B cell (primary cell): ENCODE results near the gene WNK2. TPM values are rescaled to one million over a fixed set of nuclear protein-coding genes. Genes with fewer than 3 reads are reported as not detected.

Source experiments
- ATAC-seq: fragments of 200-7000 bp; cut with Tn5 transposase; one replicate; pipeline ENCODE4 v1.10.0; 2021; ENCODE audit warnings: low read depth, mild to moderate bottlenecking, moderate number of reproducible peaks, moderate library complexity
- CTCF ChIA-PET: fragments of 350-600 bp; sonication (Branson Sonifier 250); formaldehyde crosslinking; loops from one replicate; lab custom pipeline; 2021; ENCODE audit warnings: antibody characterized with exemption, inconsistent platforms; lab: Charles Lee
- POLR2A ChIA-PET: fragments of 350-600 bp; sonication (Branson Sonifier 250); formaldehyde crosslinking; loops from one replicate; lab custom pipeline; 2021; ENCODE audit warnings: antibody characterized with exemption; lab: Charles Lee
- DNase-seq: peaks from one replicate; pipeline ENCODE4 v3.0.0; 2013
- H2AFZ ChIP-seq: 2 replicates; pipeline ENCODE4 v1.6.1; 2012; ENCODE audit warnings: mild to moderate bottlenecking, low read depth, low read length; ENCODE audit not compliant: insufficient read depth, poor library complexity, severe bottlenecking
- H3K27ac ChIP-seq, 2 donors: 1 replicate in 1 of 2; 2 replicates in 1 of 2; pipeline ENCODE4 v1.5.1; 2012 to 2013; ENCODE audit warnings: low read length in 2 of 2, mild to moderate bottlenecking in 2 of 2, moderate library complexity in 1 of 2
- H3K27me3 ChIP-seq, 4 experiments: fragments of 200-600 bp in 1 of 4; sonication (generic) in 1 of 4; replicated peaks in 1 of 4; 1 replicate in 2 of 4; 2 replicates in 2 of 4; pipeline versions ENCODE4 v1.6.1 to v1.7.0; 2013 to 2016; ENCODE audit warnings: low read length in 3 of 4, mild to moderate bottlenecking in 2 of 4, mixed read lengths in 1 of 4, moderate library complexity in 1 of 4; ENCODE audit not compliant: insufficient read depth in 4 of 4, control insufficient read depth in 3 of 4; ENCODE audit errors: control extremely low read depth in 1 of 4
- H3K36me3 ChIP-seq, 2 experiments: replicated peaks in 1 of 2; 1 replicate in 1 of 2; 2 replicates in 1 of 2; pipeline versions ENCODE4 v1.6.1 to v1.7.1; 2013; ENCODE audit warnings: low read length in 1 of 2; ENCODE audit not compliant: insufficient read depth in 2 of 2, control insufficient read depth in 1 of 2; ENCODE audit errors: control extremely low read depth in 1 of 2, extremely low read depth in 1 of 2
- H3K4me1 ChIP-seq, 2 donors: fragments of 200-600 bp in 1 of 2; sonication (generic) in 1 of 2; 1 replicate in 1 of 2; 2 replicates in 1 of 2; pipeline versions ENCODE4 v1.5.1 to v1.6.1; 2013 to 2017; ENCODE audit warnings: low read length in 2 of 2; ENCODE audit not compliant: control insufficient read depth in 2 of 2, insufficient read depth in 2 of 2
- H3K4me2 ChIP-seq: replicated peaks from 2 replicates; pipeline ENCODE3; 2012; ENCODE audit warnings: mild to moderate bottlenecking, low read depth, low read length; ENCODE audit not compliant: poor library complexity, severe bottlenecking
- H3K4me3 ChIP-seq, 5 experiments: fragments of 200-600 bp in 1 of 5; sonication (generic) in 1 of 5; 1 replicate in 3 of 5; 2 replicates in 2 of 5; pipeline versions ENCODE4 v1.5.1 to v1.7.0; 2011 to 2016; ENCODE audit warnings: low read length in 4 of 5, mild to moderate bottlenecking in 4 of 5, low read depth in 2 of 5, control low read depth in 1 of 5, moderate library complexity in 1 of 5; ENCODE audit not compliant: insufficient read depth in 1 of 5; ENCODE audit errors: control extremely low read depth in 1 of 5, extremely low read depth in 1 of 5
- H3K79me2 ChIP-seq: fragments of 200-600 bp; sonication (generic); one replicate; pipeline ENCODE4 v1.6.0; 2016; ENCODE audit warnings: low read length; ENCODE audit not compliant: control insufficient read depth, insufficient read depth
- H3K9ac ChIP-seq: fragments of 200-600 bp; sonication (generic); 2 replicates; pipeline ENCODE4 v1.6.1; 2017; ENCODE audit warnings: mild to moderate bottlenecking, low read length, moderate library complexity
- H3K9me3 ChIP-seq, 3 donors: one replicate each; pipeline versions ENCODE4 v1.6.1 to v1.7.1; 2013; ENCODE audit warnings: low read length in 2 of 3; ENCODE audit not compliant: control insufficient read depth in 2 of 3, insufficient read depth in 1 of 3; ENCODE audit errors: control extremely low read depth in 1 of 3
- H4K20me1 ChIP-seq: 2 replicates; pipeline ENCODE4 v1.6.0; 2012; ENCODE audit warnings: mild to moderate bottlenecking, low read length; ENCODE audit not compliant: insufficient read depth, control insufficient read depth, poor library complexity, severe bottlenecking
- H3K27ac Mint-ChIP-seq: one replicate; pipeline ENCODE4 v1.8.0; 2021; ENCODE audit warnings: mixed read lengths
- H3K27me3 Mint-ChIP-seq: one replicate; pipeline ENCODE4 v1.8.0; 2021; ENCODE audit warnings: mixed read lengths
- H3K4me1 Mint-ChIP-seq: one replicate; pipeline ENCODE4 v1.8.0; 2021; ENCODE audit warnings: mixed read lengths
- H3K4me3 Mint-ChIP-seq: one replicate; pipeline ENCODE4 v1.8.0; 2021; ENCODE audit warnings: mixed read lengths
- H3K9me3 Mint-ChIP-seq: one replicate; pipeline ENCODE4 v1.8.0; 2022; ENCODE audit warnings: mixed read lengths; ENCODE audit not compliant: insufficient read depth
- EZH2 ChIP-seq: IDR thresholded peaks from 2 replicates; pipeline ENCODE4 v1.6.1; 2012; ENCODE audit warnings: borderline replicate concordance, low read depth, mild to moderate bottlenecking, moderate library complexity, low read length; ENCODE audit not compliant: insufficient read depth, poor library complexity, severe bottlenecking
- WGBS: methylation state at CpG from one replicate; pipeline ENCODE4 v1.1.5; 2013; ENCODE audit warnings: missing lambda C conversion rate; ENCODE audit not compliant: insufficient coverage; 5-methylcytosine and 5-hydroxymethylcytosine counted together
- intact Hi-C: fragments of 100-400 bp; cut with micrococcal nuclease; formaldehyde crosslinking; loops from one replicate; pipeline ENCODE4 v1.10.0; 2022
- polyA plus RNA-seq: library from polyadenylated mRNA; depleted of rRNA; stranded (reverse); fragments of >200 nt; gene quantifications from 2 replicates; pipeline ENCODE4 v1.2.3, GENCODE V29; 2012
- total RNA-seq, 2 donors: library from RNA; stranded (reverse); fragments of 120-200 nt in 1 of 2; gene quantifications; 1 replicate in 1 of 2; 2 replicates in 1 of 2; pipeline versions ENCODE4 v1.2.3 to v1.2.4, GENCODE V29; 2013 to 2022
- TF ChIP-seq, protein P1 (sequence below): fragments of 200-600 bp; IDR thresholded peaks from one replicate; pipeline ENCODE4 v1.8.0; 2022; ENCODE audit warnings: antibody characterized with exemption, mild to moderate bottlenecking

WNK2 gene
- total and polyA plus RNA-seq, 2 donors (not counting 1 experiment from before 2014, with no cell fraction given): 0.49 TPM; not detected in 1

DNA sequence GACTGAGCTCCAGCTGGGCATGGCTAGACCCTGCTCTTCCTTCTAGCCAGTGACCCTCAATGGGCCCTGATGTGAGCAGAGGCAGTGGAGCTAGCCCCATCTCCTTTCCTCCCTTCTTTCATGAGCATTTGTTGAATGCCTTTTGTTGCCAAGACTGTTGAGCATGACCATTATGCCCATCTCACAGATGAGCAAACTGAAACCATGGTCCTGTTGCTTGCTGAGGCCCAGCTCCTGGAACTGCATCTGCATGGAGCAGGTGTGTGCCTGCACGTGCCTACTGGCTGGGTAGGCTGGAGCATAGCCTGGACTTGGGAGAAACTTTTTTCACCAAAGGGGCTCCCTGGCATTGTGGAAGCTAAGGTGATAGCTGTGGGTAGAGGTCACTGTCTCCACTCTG is 3.0 kb upstream of the WNK2 start:
- H3K9ac ChIP-seq: no peak overlapping the region
- no peak for ATAC-seq
- intact Hi-C loops: no loop called here
- no peak for DNase-seq
- peaks cover 0 to 13% (median 0%) of the 10 kb centered on the region in 3 donors for H3K9me3 ChIP-seq
- no peaks in the 10 kb centered on the region for H3K36me3 ChIP-seq
- ChIA-PET POLR2A (no interaction called here), CTCF (no interaction called here)
- Mint-ChIP-seq H3K27ac (no peak overlapping the region), H3K4me3 (no peak overlapping the region), H3K27me3 (peaks cover 39% of the 10 kb centered on the region), H3K9me3 (no peaks in the 10 kb centered on the region), H3K4me1 (peaks cover 12% of the 10 kb centered on the region)
- H4K20me1 ChIP-seq: no peaks in the 10 kb centered on the region
- H3K4me3 ChIP-seq: no peak overlapping the region
- no peak overlapping the region for H3K4me2 ChIP-seq
- TF ChIP-seq, protein P1, sequence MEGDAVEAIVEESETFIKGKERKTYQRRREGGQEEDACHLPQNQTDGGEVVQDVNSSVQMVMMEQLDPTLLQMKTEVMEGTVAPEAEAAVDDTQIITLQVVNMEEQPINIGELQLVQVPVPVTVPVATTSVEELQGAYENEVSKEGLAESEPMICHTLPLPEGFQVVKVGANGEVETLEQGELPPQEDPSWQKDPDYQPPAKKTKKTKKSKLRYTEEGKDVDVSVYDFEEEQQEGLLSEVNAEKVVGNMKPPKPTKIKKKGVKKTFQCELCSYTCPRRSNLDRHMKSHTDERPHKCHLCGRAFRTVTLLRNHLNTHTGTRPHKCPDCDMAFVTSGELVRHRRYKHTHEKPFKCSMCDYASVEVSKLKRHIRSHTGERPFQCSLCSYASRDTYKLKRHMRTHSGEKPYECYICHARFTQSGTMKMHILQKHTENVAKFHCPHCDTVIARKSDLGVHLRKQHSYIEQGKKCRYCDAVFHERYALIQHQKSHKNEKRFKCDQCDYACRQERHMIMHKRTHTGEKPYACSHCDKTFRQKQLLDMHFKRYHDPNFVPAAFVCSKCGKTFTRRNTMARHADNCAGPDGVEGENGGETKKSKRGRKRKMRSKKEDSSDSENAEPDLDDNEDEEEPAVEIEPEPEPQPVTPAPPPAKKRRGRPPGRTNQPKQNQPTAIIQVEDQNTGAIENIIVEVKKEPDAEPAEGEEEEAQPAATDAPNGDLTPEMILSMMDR: no peak
- no peak for TF ChIP-seq EZH2
- peaks cover 0 to 32% (median 24%) of the 10 kb centered on the region in 4 experiments for H3K27me3 ChIP-seq
- WGBS: 89% methylated on average over 1 of the region's 1 CpG
- no peaks in the 10 kb centered on the region for H3K79me2 ChIP-seq
- peaks cover 13 to 20% of the 10 kb centered on the region in 2 donors for H3K4me1 ChIP-seq
- no peak overlapping the region for H2AFZ ChIP-seq
- H3K27ac ChIP-seq: no peak overlapping the region

DNA sequence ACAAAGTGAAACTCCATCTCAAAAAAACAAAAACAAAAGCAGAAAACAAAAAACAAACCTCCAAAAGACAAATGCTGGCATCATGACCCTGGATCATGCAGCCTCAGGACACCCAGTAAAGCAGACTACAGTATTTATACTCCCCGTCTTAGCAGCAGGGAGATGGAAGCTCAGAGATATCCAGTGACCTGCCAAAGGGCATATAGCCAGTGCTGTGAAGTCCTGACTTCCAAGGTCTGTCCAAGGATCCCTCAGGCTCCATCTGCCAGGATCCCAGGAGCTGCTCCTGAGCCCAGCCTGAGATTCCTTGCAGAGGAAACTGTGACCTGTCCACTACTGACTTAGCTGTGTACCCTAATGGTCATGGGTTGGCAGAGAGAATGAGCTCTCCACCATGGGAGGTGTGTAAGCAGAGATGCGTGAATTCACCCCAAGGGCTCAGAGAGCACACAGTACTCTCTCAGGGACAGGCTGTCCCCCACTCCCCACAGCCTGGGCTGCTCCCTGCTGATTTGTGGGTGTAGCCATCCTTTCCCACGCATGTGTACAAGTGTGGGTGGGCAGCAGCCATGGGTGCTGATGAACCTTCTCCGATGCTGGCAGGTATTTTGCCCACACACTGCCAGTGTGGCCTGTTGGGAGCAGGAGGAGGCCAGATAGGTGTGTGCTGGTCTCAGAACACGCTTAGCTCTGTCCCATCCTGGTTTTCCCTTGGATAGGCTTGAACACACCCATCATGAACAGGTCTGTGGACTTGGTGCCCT is 2.1 kb upstream of the WNK2 start:
- WGBS: 94% methylated on average over 3 of the region's 5 CpGs
- intact Hi-C loops: no loop called here
- no peaks in the 10 kb centered on the region for H4K20me1 ChIP-seq
- no peak overlapping the region for H3K27ac ChIP-seq
- H3K9ac ChIP-seq: no peak overlapping the region
- peaks cover 0 to 33% (median 24%) of the 10 kb centered on the region in 4 experiments for H3K27me3 ChIP-seq
- no peak overlapping the region for H3K4me3 ChIP-seq
- Mint-ChIP-seq H3K27ac (no peak overlapping the region), H3K4me3 (no peak overlapping the region), H3K4me1 (peaks cover 12% of the 10 kb centered on the region), H3K27me3 (peaks cover 44% of the 10 kb centered on the region), H3K9me3 (no peaks in the 10 kb centered on the region)
- no peaks in the 10 kb centered on the region for H3K36me3 ChIP-seq
- H3K9me3 ChIP-seq: peaks cover 0 to 13% (median 0%) of the 10 kb centered on the region in 3 donors
- DNase-seq (no peak), ATAC-seq (no peak)
- TF ChIP-seq, protein P1: no peak
- no peak for TF ChIP-seq EZH2
- peaks cover 13 to 20% of the 10 kb centered on the region in 2 donors for H3K4me1 ChIP-seq
- no peak overlapping the region for H3K4me2 ChIP-seq
- POLR2A ChIA-PET: no interaction called here
- no peaks in the 10 kb centered on the region for H3K79me2 ChIP-seq
- H2AFZ ChIP-seq: no peak overlapping the region
- CTCF ChIA-PET: no interaction called here
